AG04449 (cell line): ENCODE results near the gene CRYBA1.
"Not testable (repeated sequence)": the region's sequence is repeated elsewhere in the genome, so short reads cannot be mapped to it uniquely, and the experiment has no call there.

Experiments used
- CTCF ChIA-PET: fragments of 350-600 bp; formaldehyde crosslinking; extraction: SDS; loops from one replicate; lab custom pipeline; 2021; ENCODE audit warnings: antibody characterized with exemption; lab: Yijun Ruan, JAX
- POLR2A ChIA-PET: fragments of 400-600, 350-600 bp; formaldehyde crosslinking; extraction: SDS; loops from one replicate; lab custom pipeline; 2020; ENCODE audit warnings: antibody characterized with exemption, inconsistent platforms; lab: Yijun Ruan, JAX
- DNase-seq: peaks from one replicate; pipeline ENCODE4 v3.0.0-alpha.2; 2010; ENCODE audit warnings: low read depth, low spot score
- H3K4me3 ChIP-seq: 2 replicates; pipeline ENCODE4 v1.5.1; 2011; ENCODE audit warnings: low read depth, mild to moderate bottlenecking, control low read depth, low read length
- CTCF ChIP-seq: IDR thresholded peaks from one replicate; pipeline ENCODE4 v1.5.1; 2011; ENCODE audit warnings: mild to moderate bottlenecking, moderate library complexity, low read length, control low read depth, inconsistent platforms; ENCODE audit not compliant: insufficient read depth; ENCODE audit errors: missing control alignments

CRYBA1 gene

DNA sequence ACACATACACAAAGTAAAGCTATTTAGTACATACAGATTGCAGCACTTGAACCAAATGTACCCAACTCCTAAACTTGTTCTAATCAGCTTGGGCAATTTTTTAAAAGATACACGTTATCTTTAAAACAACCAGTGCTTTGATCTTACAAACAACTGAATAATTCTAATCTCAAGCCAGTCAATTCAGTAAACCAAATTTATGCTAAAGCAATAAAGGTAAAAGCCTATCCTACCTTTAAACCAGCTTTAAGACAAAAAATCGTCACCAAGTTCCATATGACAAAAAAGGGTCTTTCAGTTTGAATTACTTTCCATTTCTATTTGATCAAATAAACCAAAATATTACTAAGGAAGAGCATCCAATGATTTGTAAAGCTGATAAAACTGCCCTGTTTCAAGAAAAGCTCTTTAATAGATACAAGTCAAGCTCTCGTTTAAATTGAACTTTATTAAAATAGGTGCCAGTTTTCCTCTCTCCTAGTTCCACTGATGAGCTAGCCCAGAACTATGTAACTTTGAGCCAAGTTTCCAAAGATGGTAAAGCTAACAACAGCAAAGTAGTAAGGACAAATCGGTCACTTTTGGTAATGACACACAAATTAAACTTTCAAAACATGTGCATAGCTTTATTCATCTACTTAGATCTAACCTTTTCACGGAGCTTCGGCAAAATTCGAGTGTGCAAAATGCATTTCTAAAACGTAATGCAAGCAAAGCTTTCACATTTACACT lies 10.2 kb downstream of the CRYBA1 start:
- ChIA-PET POLR2A (interaction anchor here (0.5 to 1.8 kb wide), 5 partner anchors 16 to 56 kb away, joined by 3 to 12 read pairs (median 3); partner anchors contain the start of gene NUFIP2), CTCF (interaction anchor here (0.8 to 6.9 kb wide), 13 partner anchors 10 to 141 kb away, joined by 3 to 60 read pairs (median 5); partner anchors contain the start of genes CRYBA1 and MYO18A)
- no peak overlapping the region for H3K4me3 ChIP-seq
- no peak for TF ChIP-seq CTCF
- no peak for DNase-seq

GRCh38 chr17:29257756-29258155 lies 11.1 kb downstream of the CRYBA1 start:
- POLR2A ChIA-PET = interaction anchor here (0.9 to 1.8 kb wide), 3 partner anchors 17 to 36 kb away, joined by 3 to 12 read pairs (median 7); partner anchors contain the start of gene NUFIP2
- CTCF ChIA-PET = interaction anchor here (0.6 to 6.9 kb wide), 15 partner anchors 8 to 673 kb away, joined by 3 to 60 read pairs (median 5); partner anchors contain the start of gene MYO18A
- H3K4me3 ChIP-seq = no peak overlapping the region
- no peak for DNase-seq
- no peak for TF ChIP-seq CTCF

- no peak overlapping the region for H3K4me3 ChIP-seq
- no peak for DNase-seq
- POLR2A ChIA-PET = no interaction called here
- CTCF ChIA-PET = interaction anchor here (1.0 kb wide), 1 partner anchor 8 kb away, joined by 3 read pairs; no protein-coding TSS in a partner anchor
- no peak for TF ChIP-seq CTCF
These were observed 17.3 kb downstream of the CRYBA1 start for GRCh38 chr17:29263916-29264315.

DNA sequence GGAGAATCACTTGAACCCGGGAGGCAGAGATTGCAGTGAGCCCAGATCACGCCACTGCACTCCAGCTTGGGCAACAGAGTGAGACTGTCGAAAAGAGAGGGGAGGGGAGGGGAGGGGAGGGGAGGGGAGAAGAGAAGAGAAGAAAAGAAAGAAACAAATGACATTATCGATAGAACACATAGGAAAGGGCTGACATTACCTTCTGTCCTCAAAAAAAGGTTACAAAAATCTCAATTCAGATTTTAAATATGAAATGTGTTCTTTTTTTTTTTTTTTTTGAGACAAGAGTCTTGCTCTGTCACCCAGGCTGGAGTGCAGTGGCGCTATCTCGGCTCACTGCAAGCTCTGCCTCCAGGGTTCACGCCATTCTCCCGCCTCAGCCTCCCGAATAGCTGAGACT lies 25.3 kb downstream of the CRYBA1 start:
- CTCF ChIA-PET = interaction anchor here (1.1 to 1.4 kb wide), 2 partner anchors 11 to 148 kb away, joined by 3 to 5 read pairs; no protein-coding TSS in a partner anchor
- DNase-seq, POLR2A ChIA-PET: not testable (repeated sequence)

GRCh38 chr17:29273924-29274323 lies 27.3 kb downstream of the CRYBA1 start:
- POLR2A ChIA-PET = interaction anchor here (0.8 kb wide), 1 partner anchor 20 kb away, joined by 3 read pairs; the partner anchor contains the start of gene NUFIP2
- CTCF ChIA-PET = interaction anchor here (0.9 to 2.3 kb wide), 6 partner anchors 13 to 125 kb away, joined by 3 to 7 read pairs (median 4); partner anchors contain the start of gene MYO18A
- no peak for DNase-seq
- no peak for TF ChIP-seq CTCF
- no peak overlapping the region for H3K4me3 ChIP-seq

More for the DNA sequence above, 25.3 kb downstream of the CRYBA1 start:
- not testable (repeated sequence) for H3K4me3 ChIP-seq

DNA sequence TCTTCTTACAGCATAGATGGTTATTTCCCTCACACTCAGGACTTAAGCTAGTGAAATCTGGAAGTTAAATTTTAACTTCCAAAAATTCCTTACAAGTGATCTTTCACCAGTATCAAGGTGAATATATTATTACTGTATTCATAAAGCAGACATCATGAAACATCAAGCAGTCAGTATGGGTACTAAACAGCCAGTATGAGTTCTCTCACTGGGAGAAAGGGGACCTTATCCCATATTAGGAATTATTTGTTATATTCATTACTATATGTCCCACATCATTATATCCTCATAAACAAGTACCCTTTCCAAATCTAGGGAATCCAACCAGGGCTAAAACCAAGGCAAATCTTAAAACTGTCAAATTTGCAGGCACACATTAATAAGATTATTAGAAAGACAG lies 32.0 kb downstream of the CRYBA1 start:
- ChIA-PET POLR2A (no interaction called here), CTCF (interaction anchor here (1.6 to 6.8 kb wide), 2 partner anchors 12 kb away, joined by 4 to 56 read pairs; no protein-coding TSS in a partner anchor)
- no peak overlapping the region for H3K4me3 ChIP-seq
- DNase-seq = no peak
- TF ChIP-seq CTCF = no peak
